SH-SY5Y (cell line): ENCODE data around the gene PHC2.

Source experiments
- GATA2 ChIP-seq: IDR thresholded peaks from 2 replicates; pipeline ENCODE4 v1.6.1; 2011; ENCODE audit warnings: mild to moderate bottlenecking, low read depth, low read length
- GATA3 ChIP-seq: IDR thresholded peaks from 2 replicates; pipeline ENCODE4 v1.6.1; 2011; ENCODE audit warnings: low read depth, mild to moderate bottlenecking, low read length, moderate library complexity

DNA sequence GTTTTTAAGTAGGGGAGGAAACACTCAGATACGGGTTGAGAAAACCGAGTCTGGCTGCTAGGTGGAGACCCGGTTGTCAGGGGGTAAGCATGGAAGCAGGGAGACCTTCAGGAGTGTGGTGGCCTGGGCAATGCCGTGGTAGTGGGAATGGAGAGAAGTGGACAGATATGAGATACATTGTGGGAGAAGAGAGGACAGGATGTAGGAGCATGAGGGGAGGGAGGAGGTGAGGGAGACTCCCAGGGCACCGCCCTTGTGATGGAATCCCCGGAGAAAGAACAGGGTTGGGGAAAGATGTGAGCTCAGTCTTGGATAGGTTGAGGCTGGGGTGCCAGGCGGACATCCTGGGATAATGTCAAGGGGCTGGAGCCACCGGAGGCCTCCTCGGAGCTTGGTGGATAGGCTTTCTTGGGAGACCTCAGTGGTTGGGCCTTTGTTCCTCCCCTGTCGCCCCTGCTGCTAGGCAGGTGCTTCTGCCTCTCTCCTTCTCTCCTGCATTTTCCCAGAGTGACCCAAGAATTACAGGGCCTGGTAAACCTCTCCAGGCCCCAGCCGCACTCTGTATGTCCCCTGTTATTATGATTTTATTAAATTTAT, 153.3 kb downstream of the PHC2 start:
- TF ChIP-seq GATA2 (no peak), GATA3 (no peak)
